Keratinocyte (primary cell): ENCODE results near the gene IL6R. TPM values are rescaled to one million over a fixed set of nuclear protein-coding genes. Genes with fewer than 3 reads are reported as not detected.
A peak's percentile ranks its signal among the peaks of the same experiment; 100 is the strongest.

ENCODE experiments used
- DNase-seq: peaks from one replicate; pipeline ENCODE4 v3.0.0-alpha.2; 2011; ENCODE audit warnings: low read depth, missing footprints, low spot score
- FAIRE-seq: peaks from 2 replicates; lab custom pipeline; 2011; peaks lifted over from hg19 to GRCh38; lab: Jason Lieb, UNC
- H2AFZ ChIP-seq: 2 replicates; pipeline ENCODE4 v1.6.0; 2012; ENCODE audit warnings: low read length, control low read depth, inconsistent platforms; ENCODE audit not compliant: control insufficient read depth
- H3K27ac ChIP-seq: 2 replicates; pipeline ENCODE4 v1.5.1; 2011; ENCODE audit warnings: low read length; ENCODE audit not compliant: control insufficient read depth, insufficient read depth
- H3K27me3 ChIP-seq: 3 replicates; pipeline ENCODE4 v1.6.0; 2011; ENCODE audit warnings: low read length; ENCODE audit not compliant: control insufficient read depth, insufficient read depth; ENCODE audit errors: extremely low read depth
- H3K36me3 ChIP-seq, 2 experiments: 2 replicates in 1 of 2; 3 replicates in 1 of 2; pipeline ENCODE4 v1.5.1; 2011; ENCODE audit warnings: low read length in 2 of 2, mild to moderate bottlenecking in 1 of 2; ENCODE audit not compliant: control insufficient read depth in 2 of 2, insufficient read depth in 2 of 2; ENCODE audit errors: extremely low read depth in 1 of 2
- H3K4me1 ChIP-seq: 3 replicates; pipeline ENCODE4 v1.5.1; 2011; ENCODE audit warnings: low read length; ENCODE audit not compliant: control insufficient read depth, insufficient read depth; ENCODE audit errors: extremely low read depth
- H3K4me2 ChIP-seq: 3 replicates; pipeline ENCODE4 v1.6.0; 2011; ENCODE audit warnings: low read depth, low read length; ENCODE audit not compliant: control insufficient read depth, insufficient read depth; ENCODE audit errors: extremely low read depth
- H3K4me3 ChIP-seq, 3 experiments: fragments of 200-600 bp in 1 of 3; sonication (generic) in 1 of 3; 2 replicates in 2 of 3; 3 replicates in 1 of 3; pipeline ENCODE4 v1.5.1; 2011 to 2016; ENCODE audit warnings: low read length in 3 of 3, mild to moderate bottlenecking in 3 of 3, control low read depth in 2 of 3, inconsistent platforms in 1 of 3, low read depth in 1 of 3, mixed read lengths in 1 of 3, mixed run types in 1 of 3, moderate library complexity in 1 of 3; ENCODE audit not compliant: control insufficient read depth in 2 of 3, insufficient read depth in 2 of 3; ENCODE audit errors: extremely low read depth in 1 of 3
- H3K79me2 ChIP-seq: 2 replicates; pipeline ENCODE4 v1.6.0; 2012; ENCODE audit warnings: low read length; ENCODE audit not compliant: control insufficient read depth, insufficient read depth
- H3K9ac ChIP-seq: 3 replicates; pipeline ENCODE4 v1.6.0; 2011; ENCODE audit warnings: low read length; ENCODE audit not compliant: control insufficient read depth, insufficient read depth; ENCODE audit errors: extremely low read depth
- H3K9me1 ChIP-seq: 3 replicates; pipeline ENCODE4 v1.6.0; 2011; ENCODE audit warnings: low read length; ENCODE audit not compliant: control insufficient read depth, insufficient read depth; ENCODE audit errors: extremely low read depth
- H3K9me3 ChIP-seq: 2 replicates; pipeline ENCODE4 v1.5.1; 2012; ENCODE audit warnings: low read depth, low read length; ENCODE audit not compliant: control insufficient read depth
- H4K20me1 ChIP-seq: 3 replicates; pipeline ENCODE4 v1.6.0; 2011; ENCODE audit warnings: low read length; ENCODE audit not compliant: control insufficient read depth, insufficient read depth; ENCODE audit errors: extremely low read depth
- CTCF ChIP-seq, 3 experiments: IDR thresholded peaks in 1 of 3; conservative IDR thresholded peaks in 1 of 3; optimal IDR thresholded peaks in 1 of 3; 2 replicates in 2 of 3; 3 replicates in 1 of 3; pipeline versions ENCODE3 to v1.5.1; 2011; ENCODE audit warnings: low read length in 3 of 3, mild to moderate bottlenecking in 3 of 3, moderate library complexity in 2 of 3, control low read depth in 1 of 3, inconsistent platforms in 1 of 3; ENCODE audit not compliant: insufficient read depth in 2 of 3; ENCODE audit errors: extremely low read depth in 1 of 3
- EZH2 ChIP-seq: IDR thresholded peaks from one replicate; pipeline ENCODE4 v1.6.1; 2012; ENCODE audit warnings: inconsistent platforms, mild to moderate bottlenecking, low read length, moderate library complexity
- dilution Hi-C: fragments of 300-500 bp; cut with MboI; formaldehyde crosslinking; loops from one replicate; pipeline ENCODE4 v1.7.0; 2020; ENCODE audit warnings: low sequenced_read_pairs; ENCODE audit not compliant: extremely low pct_ligation_motif_present
- polyA plus RNA-seq, 5 experiments: library from polyadenylated mRNA; depleted of rRNA in 3 of 5; stranded (reverse) in 3 of 5; stranded (forward) in 1 of 5; unstranded in 1 of 5; fragments of >200 nt; gene quantifications; 1 replicate in 1 of 5; 2 replicates in 3 of 5; 3 replicates in 1 of 5; pipeline versions ENCODE4 v1.2.1 to v1.2.3, GENCODE V29; 2011 to 2012; ENCODE audit warnings: missing spikeins in 2 of 5, low read depth in 1 of 5, low replicate concordance in 1 of 5

IL6R gene
- polyA plus RNA-seq, 1 donor (not counting 4 experiments of a cell fraction or from before 2014, with no cell fraction given): 12.6 TPM

DNA sequence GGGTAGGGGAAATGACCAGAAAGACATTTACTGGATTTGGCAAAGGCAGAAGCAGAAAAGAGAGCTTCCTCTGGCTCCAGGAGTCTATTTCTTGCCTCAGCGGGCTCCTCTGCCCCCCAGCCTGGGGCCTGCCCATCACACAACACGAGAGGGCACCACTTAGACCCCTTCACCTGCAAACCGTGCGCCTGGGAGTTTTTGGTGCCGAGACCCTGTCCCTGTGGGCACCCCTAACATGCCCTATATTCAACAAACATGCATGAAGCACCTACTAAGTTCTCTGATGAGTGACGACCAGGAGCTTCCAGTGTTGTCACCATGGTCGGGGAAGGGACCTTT is 18.8 kb downstream of the IL6R start:
- H3K36me3 ChIP-seq: peaks cover 0 to 5% of the 10 kb centered on the region in 2 experiments
- no peaks in the 10 kb centered on the region for H4K20me1 ChIP-seq
- H3K9ac ChIP-seq: peak overlapping the region; percentile 51
- peaks cover 62% of the 10 kb centered on the region for H3K4me1 ChIP-seq
- peak overlapping the region; percentile 56 for H3K4me2 ChIP-seq
- peak overlapping the region; percentile 88 for H3K27ac ChIP-seq
- dilution Hi-C loops: no loop called here
- H3K9me3 ChIP-seq: no peaks in the 10 kb centered on the region
- H3K27me3 ChIP-seq: no peaks in the 10 kb centered on the region
- peaks cover 6% of the 10 kb centered on the region for H3K9me1 ChIP-seq
- H3K79me2 ChIP-seq: peaks cover 6% of the 10 kb centered on the region
- H2AFZ ChIP-seq: no peak overlapping the region
- H3K4me3 ChIP-seq: no peak overlapping the region
- DNase-seq: no peak
- no peak for TF ChIP-seq CTCF (optimal IDR thresholded peaks at IDR 0.05 in 1 of 3, IDR thresholded peaks at IDR 0.05 in 1 of 3, conservative IDR thresholded peaks at IDR 0.05 in 1 of 3; ENCODE audit: extremely low read depth in 1 of 3, insufficient read depth in 2 of 3, low read length in 3 of 3)
- TF ChIP-seq EZH2: no peak
- no peak for FAIRE-seq

GRCh38 chr1:154425172-154425571 is 20.0 kb downstream of the IL6R start:
- no peaks in the 10 kb centered on the region for H4K20me1 ChIP-seq
- TF ChIP-seq CTCF (optimal IDR thresholded peaks at IDR 0.05 in 1 of 3, IDR thresholded peaks at IDR 0.05 in 1 of 3, conservative IDR thresholded peaks at IDR 0.05 in 1 of 3; ENCODE audit: extremely low read depth in 1 of 3, insufficient read depth in 2 of 3, low read length in 3 of 3) (no peak), EZH2 (no peak)
- peaks cover 2% of the 10 kb centered on the region for H3K79me2 ChIP-seq
- H3K4me1 ChIP-seq: peaks cover 62% of the 10 kb centered on the region
- no peak overlapping the region for H3K27ac ChIP-seq
- dilution Hi-C loops: no loop called here
- FAIRE-seq (no peak), DNase-seq (no peak)
- H3K9me3 ChIP-seq: no peaks in the 10 kb centered on the region
- H3K4me2 ChIP-seq: no peak overlapping the region
- H3K4me3 ChIP-seq: no peak overlapping the region
- H2AFZ ChIP-seq: no peak overlapping the region
- peaks cover 2% of the 10 kb centered on the region for H3K9me1 ChIP-seq
- peaks cover 0 to 7% of the 10 kb centered on the region in 2 experiments for H3K36me3 ChIP-seq
- no peaks in the 10 kb centered on the region for H3K27me3 ChIP-seq
- H3K9ac ChIP-seq: no peak overlapping the region
